RPMI8226 (cell line): ENCODE results near the gene TUFT1.
"Not testable (repeated sequence)": the region's sequence is repeated elsewhere in the genome, so short reads cannot be mapped to it uniquely, and the experiment has no call there.

ENCODE experiments used
- DNase-seq: peaks from one replicate; pipeline ENCODE4 v3.0.0-alpha.2; 2015

The TUFT1 gene

DNA sequence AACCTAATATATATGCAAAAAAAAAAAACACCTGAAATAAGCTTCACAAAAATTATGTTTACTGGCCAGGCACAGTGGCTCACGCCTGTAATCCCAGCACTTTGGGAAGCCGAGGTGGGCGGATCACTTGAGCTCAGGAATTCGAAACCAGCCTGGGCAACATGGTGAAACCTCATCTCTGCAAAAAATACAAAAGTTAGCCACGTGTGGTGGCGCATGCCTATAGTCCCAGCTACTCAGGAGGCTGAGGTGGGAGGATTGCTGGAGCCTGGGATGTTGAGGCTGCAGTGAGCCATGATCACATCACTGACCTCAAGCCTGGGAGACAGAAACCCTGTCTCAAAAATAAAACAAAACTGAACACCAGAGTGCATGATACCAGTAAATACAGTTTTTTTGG lies 78.9 kb downstream of the TUFT1 start:
- not testable (repeated sequence) for DNase-seq

- no peak for DNase-seq
These were observed 79.5 kb downstream of the TUFT1 start for GRCh38 chr1:151619489-151620093.

- no peak for DNase-seq
These were observed 80.2 kb downstream of the TUFT1 start for GRCh38 chr1:151620286-151620685.

DNA sequence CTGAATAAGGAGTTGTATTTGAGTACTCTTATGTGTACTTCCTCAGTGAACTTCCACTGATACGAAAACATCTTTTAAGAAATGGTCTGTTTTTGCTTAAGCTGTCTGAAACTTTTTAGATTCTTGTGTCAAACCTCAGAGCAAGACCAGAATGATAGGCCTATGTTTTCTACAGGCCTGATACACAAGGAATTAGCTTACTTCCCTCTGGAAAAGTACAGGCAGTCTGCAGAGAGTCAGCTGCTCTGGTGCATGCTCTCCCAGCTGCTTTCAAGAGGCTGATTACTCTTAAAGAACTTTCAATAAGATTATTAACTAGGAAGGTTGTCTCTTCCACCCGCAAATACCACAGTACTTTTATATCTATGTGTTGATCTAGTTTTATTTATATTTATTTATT lies 81.2 kb downstream of the TUFT1 start:
- DNase-seq, result no peak

- no peak for DNase-seq
These were observed 84.7 kb downstream of the TUFT1 start for GRCh38 chr1:151624783-151625182.

DNA sequence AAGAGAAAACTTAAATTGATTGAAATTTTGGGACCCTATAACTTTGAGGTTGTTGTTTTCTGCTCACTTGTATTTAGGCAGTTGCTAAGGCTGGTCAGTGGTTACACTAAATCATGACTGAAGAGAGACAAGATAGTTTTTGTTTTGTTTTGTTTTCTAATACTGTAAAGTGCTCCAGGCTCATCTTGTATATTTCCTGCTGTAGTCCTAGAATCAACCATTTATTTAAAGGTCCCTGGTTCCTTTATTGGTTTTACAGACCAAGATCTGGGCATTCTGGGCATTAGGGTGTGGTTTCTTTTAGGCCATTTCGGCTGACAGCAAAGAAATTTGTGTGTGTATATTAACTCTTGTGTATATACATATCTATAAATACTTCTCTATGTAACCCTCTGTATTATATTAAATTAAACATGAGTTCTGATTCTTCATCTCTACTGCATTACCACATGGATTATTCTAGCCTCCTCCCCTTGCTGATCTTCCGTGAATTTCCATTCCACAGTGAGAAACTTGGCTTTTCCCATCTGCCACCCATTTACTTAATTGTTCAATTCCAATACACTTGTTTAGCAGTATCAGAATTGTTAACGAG lies 86.7 kb downstream of the TUFT1 start:
- no peak for DNase-seq

DNA sequence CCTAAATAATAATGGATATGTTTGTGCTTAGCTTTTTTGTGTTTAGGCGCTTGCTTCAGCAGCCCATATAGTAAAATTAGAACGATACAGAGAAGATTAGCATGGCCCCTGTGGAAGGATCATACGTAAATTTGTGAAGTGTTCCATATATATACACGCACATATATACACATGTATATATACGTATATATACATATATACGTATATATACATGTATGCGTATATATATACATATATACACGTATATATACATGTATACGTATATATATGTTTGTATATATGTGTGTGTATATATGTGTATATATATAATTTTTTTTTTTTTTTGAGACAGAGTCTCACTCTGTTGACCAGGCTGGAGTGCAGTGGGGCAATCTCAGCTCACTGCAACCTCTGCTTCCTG lies 89.2 kb downstream of the TUFT1 start:
- DNase-seq, result no peak
